Choroid plexus epithelial cell (primary cell): ENCODE measurements around the gene TRAF2.
"Not testable (repeated sequence)": the region's sequence is repeated elsewhere in the genome, so short reads cannot be mapped to it uniquely, and the experiment has no call there.

Source experiments
- DNase-seq: peaks from one replicate; pipeline ENCODE4 v3.0.0-alpha.2; 2010; ENCODE audit warnings: low read depth
- H3K4me3 ChIP-seq: 2 replicates; pipeline ENCODE4 v1.5.1; 2011; ENCODE audit warnings: low read depth, mild to moderate bottlenecking, control low read depth, low read length, moderate library complexity
- TF ChIP-seq, protein P1 (sequence below): conservative IDR thresholded peaks from 2 replicates; pipeline ENCODE4 v1.5.1; 2011; ENCODE audit warnings: low read depth, mild to moderate bottlenecking, control low read depth, inconsistent platforms, low read length, moderate library complexity

Gene TRAF2, protein sequence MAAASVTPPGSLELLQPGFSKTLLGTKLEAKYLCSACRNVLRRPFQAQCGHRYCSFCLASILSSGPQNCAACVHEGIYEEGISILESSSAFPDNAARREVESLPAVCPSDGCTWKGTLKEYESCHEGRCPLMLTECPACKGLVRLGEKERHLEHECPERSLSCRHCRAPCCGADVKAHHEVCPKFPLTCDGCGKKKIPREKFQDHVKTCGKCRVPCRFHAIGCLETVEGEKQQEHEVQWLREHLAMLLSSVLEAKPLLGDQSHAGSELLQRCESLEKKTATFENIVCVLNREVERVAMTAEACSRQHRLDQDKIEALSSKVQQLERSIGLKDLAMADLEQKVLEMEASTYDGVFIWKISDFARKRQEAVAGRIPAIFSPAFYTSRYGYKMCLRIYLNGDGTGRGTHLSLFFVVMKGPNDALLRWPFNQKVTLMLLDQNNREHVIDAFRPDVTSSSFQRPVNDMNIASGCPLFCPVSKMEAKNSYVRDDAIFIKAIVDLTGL

DNA sequence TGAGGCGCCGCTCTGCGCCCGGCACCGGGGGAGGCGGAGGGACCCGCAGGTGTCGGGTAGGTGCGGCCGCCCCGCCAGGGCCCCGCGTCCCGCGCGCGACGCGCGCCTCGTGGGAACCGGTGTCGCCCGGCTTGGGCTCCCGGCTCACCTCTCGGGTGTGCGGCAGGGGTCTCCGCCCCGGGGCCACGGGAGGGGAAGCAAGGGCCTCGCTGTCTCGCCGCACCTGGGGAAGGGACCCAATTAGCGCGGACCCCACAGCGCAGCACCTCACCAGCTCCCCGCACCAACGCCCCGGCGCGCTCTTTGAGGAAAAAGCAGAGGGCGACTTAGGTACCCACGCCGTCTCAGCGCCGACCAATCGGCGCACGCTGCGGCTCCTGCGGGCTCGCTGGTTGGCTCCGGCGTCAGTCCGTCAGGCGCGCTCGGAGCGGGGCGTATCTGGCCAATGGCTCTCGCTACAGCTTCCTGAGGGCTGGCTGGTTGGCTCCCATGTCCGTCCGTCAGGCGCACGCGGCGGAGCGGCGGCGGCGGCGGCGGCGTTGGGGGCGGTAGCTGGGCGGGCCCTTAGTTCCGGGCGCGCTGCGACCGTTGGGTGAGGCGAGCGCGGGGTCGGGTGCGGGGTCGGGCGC, at the start of gene TRAF2:
TSS of gene TRAF2 (plus strand) at position 567 of the 629 bp plus-strand sequence. CDS start 12,225 bp downstream, outside the sequence.
- DNase-seq: peak; percentile 100
- TF ChIP-seq, protein P1, sequence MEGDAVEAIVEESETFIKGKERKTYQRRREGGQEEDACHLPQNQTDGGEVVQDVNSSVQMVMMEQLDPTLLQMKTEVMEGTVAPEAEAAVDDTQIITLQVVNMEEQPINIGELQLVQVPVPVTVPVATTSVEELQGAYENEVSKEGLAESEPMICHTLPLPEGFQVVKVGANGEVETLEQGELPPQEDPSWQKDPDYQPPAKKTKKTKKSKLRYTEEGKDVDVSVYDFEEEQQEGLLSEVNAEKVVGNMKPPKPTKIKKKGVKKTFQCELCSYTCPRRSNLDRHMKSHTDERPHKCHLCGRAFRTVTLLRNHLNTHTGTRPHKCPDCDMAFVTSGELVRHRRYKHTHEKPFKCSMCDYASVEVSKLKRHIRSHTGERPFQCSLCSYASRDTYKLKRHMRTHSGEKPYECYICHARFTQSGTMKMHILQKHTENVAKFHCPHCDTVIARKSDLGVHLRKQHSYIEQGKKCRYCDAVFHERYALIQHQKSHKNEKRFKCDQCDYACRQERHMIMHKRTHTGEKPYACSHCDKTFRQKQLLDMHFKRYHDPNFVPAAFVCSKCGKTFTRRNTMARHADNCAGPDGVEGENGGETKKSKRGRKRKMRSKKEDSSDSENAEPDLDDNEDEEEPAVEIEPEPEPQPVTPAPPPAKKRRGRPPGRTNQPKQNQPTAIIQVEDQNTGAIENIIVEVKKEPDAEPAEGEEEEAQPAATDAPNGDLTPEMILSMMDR: no peak
- peak within 1 kb of the TSS; percentile 86 for H3K4me3 ChIP-seq

DNA sequence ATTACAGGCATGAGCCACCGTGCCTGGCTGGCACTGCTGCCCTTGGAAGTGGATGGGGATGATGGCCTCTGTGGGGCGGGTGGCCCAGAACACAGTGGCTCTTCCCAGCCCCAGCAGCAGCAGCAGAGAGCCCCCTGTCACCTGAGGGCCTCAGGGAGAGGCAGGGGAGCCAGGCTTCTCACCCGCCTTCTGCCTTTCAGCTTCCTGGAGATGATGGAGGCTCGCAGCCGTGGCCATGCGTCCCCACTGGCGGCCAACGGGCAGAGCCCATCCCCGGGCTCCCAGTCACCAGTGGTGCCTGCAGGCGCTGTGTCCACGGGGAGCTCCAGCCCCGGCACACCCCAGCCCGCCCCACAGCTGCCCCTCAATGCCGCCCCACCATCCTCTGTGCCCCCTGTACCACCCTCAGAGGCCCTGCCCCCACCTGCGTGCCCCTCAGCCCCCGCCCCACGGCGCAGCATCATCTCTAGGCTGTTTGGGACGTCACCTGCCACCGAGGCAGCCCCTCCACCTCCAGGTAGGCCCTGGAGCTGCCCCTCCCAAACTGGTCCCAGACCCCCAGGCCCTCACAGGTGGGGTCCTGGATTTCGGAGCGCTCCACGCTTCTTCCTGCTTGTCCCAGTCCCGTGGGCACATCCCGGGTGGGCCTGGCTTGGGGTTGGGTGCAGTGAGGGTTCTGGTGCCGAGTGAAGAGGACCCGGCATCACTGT, 49.0 kb upstream of the TRAF2 start:
- no peak overlapping the region for H3K4me3 ChIP-seq
- TF ChIP-seq, protein P1: no peak
- no peak for DNase-seq

DNA sequence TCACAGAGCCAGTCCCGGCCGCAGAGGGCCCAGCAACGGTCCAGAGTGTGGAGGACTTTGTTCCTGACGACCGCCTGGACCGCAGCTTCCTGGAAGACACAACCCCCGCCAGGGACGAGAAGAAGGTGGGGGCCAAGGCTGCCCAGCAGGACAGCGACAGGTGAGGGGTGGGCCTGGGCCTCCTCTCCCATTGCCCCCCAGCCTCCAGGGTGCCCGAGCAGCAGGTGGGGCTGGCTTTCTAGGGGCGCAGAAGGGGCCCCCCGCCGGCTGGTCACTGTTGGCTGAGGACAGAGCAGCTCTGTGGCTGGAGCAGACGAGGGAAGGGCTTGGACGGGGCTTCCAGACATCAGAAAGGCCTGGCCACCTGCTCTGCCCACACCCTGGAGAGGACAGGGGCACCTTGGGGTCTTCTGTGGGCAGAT, 48.4 kb upstream of the TRAF2 start:
- not testable (repeated sequence) for DNase-seq, H3K4me3 ChIP-seq

DNA sequence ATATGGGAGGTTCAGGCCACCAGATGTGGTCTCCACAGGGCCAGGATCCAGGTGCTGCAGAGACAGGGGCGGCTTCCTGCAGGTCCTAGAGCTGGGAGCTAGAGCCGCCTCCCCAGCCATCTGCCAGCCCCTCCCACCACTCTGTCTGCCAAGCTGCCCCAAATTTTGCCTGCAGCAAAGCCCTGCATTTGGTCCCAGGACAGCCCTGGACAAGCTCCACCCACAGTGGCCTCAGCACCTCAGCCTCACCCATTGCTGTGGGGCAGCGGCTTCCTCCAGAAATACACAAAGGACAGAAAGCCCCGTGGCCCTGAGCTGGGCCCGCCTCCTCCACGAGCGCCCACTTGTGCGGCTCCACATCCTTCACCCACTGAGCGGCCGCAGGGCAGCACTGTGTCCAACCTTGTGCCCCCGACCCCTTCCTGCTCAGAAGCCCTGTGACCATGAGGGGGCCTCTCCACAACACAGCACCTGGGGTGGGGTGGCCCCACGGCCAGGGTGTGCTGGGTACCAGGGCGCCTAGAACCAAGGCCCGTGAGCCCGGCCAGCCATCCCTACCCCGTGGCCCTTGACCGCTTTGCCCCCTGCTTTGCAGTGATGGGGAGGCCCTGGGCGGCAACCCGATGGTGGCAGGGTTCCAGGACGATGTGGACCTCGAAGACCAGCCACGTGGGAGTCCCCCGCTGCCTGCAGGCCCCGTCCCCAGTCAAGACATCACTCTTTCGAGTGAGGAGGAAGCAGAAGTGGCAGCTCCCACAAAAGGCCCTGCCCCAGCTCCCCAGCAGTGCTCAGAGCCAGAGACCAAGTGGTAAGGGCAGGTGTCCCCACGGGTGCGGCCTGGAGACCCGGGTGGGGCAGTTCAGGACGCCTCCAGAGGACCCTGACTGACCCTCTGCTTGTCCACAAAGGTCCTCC, 47.7 kb upstream of the TRAF2 start:
- no peak for DNase-seq

DNA sequence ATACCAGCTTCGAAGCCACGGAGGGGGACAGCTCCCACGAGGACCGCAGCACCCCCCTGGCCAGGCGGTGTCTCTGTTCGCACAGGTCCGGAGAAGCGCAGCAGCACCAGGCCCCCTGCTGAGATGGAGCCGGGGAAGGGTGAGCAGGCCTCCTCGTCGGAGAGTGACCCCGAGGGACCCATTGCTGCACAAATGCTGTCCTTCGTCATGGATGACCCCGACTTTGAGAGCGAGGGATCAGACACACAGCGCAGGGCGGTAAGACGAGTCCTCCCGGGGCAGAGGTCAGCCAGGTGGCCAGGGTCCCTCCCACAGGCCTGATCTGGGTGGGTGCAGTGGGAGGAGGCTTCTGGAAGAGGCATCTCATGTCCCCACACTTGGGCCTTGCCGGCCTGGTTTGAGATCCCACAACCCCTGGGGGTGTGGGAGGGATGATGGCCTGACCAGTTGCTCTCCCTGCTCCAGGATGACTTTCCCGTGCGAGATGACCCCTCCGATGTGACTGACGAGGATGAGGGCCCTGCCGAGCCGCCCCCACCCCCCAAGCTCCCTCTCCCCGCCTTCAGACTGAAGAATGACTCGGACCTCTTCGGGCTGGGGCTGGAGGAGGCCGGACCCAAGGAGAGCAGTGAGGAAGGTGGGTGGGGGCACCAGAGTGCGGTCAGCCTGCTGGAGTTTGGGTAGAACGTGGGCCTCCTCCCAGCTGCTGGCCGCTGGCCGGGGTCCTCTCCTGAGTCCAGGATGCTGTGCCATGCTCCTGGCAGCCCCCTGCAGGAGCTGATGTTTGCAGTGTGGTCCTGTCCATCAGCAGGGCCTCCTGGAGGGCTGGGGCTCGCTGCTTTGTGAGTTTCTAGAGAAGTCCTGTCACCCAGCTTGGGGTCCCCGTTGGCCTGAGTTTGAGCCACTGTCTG, 46.8 kb upstream of the TRAF2 start:
- H3K4me3 ChIP-seq: no peak overlapping the region
- TF ChIP-seq, protein P1: no peak
- no peak for DNase-seq

More for the DNA sequence above, 47.7 kb upstream of the TRAF2 start:
- H3K4me3 ChIP-seq: no peak overlapping the region
- TF ChIP-seq, protein P1: no peak

DNA sequence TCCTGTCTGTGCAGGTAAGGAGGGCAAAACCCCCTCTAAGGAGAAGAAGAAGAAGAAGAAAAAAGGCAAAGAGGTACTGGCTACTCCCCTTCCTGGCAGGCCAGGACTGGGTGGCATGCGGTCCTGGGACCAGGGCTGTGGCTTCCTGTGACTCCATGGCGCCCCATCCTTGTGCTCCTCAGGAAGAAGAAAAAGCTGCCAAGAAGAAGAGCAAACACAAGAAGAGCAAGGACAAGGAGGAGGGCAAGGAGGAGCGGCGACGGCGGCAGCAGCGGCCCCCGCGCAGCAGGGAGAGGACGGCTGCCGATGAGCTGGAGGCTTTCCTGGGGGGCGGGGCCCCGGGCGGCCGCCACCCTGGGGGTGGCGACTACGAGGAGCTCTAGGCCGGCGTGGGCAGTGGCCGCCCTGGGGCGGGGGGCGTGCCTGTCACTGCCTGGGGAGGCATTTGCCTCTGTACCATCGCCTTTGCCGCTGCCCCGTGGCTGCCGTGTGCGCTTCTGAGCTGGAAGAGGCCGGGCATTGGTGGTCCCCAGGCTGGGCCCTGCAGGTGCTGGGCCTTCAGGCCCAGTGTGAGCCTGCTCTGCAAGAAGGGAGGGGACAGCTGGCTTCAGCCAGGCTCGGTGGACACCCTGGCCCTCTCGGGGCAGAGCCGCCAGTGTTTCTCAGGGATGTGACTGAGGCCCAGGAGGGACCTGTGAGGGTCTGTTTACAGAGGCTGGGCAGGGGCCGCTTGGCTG, 46.0 kb upstream of the TRAF2 start:
- TF ChIP-seq, protein P1: no peak
- DNase-seq: no peak
- H3K4me3 ChIP-seq: no peak overlapping the region
